SK-N-DZ (cell line): ENCODE results near the gene F2RL2.

ENCODE experiments used
- DNase-seq: peaks from one replicate; pipeline ENCODE4 v3.0.0-alpha.2; 2015; ENCODE audit warnings: low spot score

Gene F2RL2

DNA sequence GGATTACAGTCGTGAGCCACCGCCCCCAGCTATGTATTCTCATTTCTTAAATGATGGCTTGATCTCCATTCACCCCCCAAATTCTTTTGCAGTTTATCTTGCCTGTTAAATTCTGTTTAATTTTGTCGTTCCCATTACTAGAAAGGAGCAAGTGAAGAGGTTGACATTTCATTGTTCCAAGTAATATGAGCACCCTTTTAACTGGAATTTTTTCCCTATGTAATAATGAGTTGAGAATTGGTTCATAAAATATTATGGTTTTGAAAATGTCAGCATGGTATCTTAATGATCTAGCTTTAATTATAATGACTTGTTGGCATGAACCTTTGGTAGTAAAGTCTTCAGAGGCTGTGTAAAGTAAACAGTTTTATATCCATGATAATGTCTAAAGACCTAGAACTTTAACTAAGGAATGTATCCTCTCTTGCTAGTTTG is 37.4 kb downstream of the F2RL2 start:
- no peak for DNase-seq

DNA sequence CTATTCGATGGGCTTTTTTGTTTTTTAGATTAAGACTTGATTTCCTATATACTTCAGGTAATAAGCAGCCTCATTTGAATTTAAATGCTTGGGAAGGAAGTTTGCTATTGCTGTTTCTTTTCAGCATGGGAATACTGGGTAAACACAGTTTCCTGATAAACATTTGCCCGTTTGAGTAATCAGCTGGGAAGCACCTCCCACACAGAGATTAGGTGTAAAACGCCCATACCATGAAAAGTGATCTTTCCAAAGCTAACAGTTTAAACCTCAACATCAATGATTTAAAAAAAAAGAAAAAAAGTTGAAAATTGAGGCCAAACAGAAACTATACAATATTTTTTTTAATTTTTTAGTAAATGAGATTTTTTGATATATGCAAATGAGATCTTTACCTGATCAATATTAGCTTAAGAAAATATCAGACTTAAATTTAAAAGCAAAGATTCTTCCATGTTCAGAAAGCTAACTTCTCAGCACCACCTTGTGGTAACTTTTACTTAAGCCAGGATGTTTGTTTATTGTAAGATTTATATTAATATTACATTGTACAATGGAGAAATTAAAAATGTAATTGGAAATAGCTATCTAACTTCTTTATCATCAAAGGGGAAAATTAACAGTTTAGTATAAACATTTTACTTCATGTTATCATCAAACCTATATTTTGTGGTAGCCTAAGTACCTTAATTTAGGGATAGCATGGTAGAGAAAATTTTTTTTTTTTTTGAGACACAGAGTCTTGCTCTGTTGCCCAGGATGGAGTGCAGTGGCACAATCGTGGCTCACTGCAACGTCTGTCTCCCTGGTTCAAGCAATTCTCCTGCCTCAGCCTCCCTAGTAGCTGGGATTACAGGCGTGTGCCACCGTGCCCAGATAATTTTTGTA is 39.8 kb downstream of the F2RL2 start:
- DNase-seq: no peak

GRCh38 chr5:76582230-76583162 is 40.7 kb downstream of the F2RL2 start:
- DNase-seq: no peak

DNA sequence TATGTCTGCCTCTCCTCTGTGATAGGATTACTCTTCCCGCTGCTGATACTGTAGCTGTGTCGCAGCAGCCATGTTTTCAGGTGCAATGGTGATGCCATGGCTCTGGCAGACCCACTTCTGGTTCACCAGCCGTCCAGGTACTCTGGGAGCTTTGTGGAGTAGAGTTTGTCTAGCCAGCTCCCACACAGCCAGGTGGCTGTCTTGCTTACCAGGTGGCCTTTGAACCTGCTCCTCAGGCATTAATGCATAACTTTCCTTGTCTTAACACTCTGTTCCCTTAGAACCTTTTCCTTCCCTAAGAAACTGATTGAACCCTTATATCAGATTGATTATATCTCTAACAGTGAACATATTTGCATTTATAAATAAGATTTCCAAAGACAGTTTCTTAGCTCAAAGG is 42.2 kb downstream of the F2RL2 start:
- no peak for DNase-seq

- DNase-seq: no peak
Observed at GRCh38 chr5:76579166-76579937, 43.9 kb downstream of the F2RL2 start.

GRCh38 chr5:76576996-76577395 is 46.2 kb downstream of the F2RL2 start:
- DNase-seq: no peak

DNA sequence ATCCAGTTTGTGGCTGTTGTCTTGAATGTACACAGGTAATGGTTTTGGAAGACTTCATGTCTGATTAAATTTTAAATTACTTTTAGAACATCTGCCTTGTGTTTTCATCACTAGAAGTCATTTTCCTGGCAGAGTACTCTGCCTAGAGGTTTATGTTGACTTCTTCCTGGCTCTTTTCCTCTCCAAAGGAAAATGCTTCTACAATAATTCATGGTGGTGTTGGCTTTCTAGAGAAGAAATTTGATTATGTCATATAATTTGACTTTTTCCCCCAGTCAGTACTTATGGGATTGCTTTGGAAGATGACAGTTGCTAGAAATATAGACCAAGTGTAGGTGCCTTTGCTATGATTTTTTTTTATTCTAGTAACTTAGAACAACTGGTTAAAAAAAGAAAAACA is 46.8 kb downstream of the F2RL2 start:
- DNase-seq: no peak

DNA sequence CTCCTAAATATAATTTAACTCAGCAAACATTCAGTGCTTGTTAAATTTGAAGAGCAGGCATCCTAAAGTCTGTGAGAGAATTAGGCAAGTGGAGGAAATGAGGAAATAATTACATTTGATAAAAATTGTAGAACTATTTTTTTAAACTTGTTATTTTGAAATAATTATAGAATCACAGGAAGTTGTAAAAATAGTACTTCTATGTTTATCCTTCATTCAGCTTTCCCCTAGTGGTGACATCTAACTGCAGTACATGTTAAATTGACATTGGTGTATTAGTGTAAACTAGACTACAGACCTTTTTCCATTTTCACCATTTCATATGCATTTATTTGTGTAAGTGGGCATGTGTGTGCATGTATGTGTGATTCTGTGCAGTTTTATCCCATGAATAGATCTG is 51.6 kb downstream of the F2RL2 start:
- DNase-seq: no peak

DNA sequence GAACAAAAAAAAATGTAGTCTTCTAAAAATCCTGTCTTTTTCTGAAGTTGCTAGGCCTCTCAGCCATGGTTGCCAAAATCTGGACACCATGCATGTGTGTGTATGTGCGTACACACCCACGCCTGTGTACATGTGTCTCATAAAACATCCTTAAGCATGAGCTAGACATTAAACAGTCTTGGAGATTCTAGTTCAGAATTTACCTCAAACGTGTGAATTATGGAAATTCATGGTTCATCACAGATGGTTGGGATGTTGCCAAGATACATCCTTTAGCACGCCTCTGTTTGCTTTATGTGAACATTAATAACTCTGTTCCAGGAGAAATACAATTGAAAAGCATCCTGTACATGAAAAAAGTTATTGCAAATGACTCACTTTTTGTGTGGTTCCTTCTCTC is 53.0 kb downstream of the F2RL2 start:
- no peak for DNase-seq
